Keratinocyte (primary cell): ENCODE measurements around the gene ELP4.

Experiments
- CTCF ChIP-seq, 3 experiments: IDR thresholded peaks in 1 of 3; conservative IDR thresholded peaks in 1 of 3; optimal IDR thresholded peaks in 1 of 3; 2 replicates in 2 of 3; 3 replicates in 1 of 3; pipeline versions ENCODE3 to v1.5.1; 2011; ENCODE audit warnings: low read length in 3 of 3, mild to moderate bottlenecking in 3 of 3, moderate library complexity in 2 of 3, control low read depth in 1 of 3, inconsistent platforms in 1 of 3; ENCODE audit not compliant: insufficient read depth in 2 of 3; ENCODE audit errors: extremely low read depth in 1 of 3
- EZH2 ChIP-seq: IDR thresholded peaks from one replicate; pipeline ENCODE4 v1.6.1; 2012; ENCODE audit warnings: inconsistent platforms, mild to moderate bottlenecking, low read length, moderate library complexity

GRCh38 chr11:31780480-31780971 lies 271.0 kb downstream of the ELP4 start:
- TF ChIP-seq CTCF (optimal IDR thresholded peaks at IDR 0.05 in 1 of 3, IDR thresholded peaks at IDR 0.05 in 1 of 3, conservative IDR thresholded peaks at IDR 0.05 in 1 of 3; ENCODE audit: extremely low read depth in 1 of 3, insufficient read depth in 2 of 3, low read length in 3 of 3), result no peak
- no peak for TF ChIP-seq EZH2
